NCI-H1417 treated with DMSO at 0.1 percent for 48 hours (cell line): ENCODE data around the gene ZFP64.
"Not testable (repeated sequence)": the region's sequence is repeated elsewhere in the genome, so short reads cannot be mapped to it uniquely, and the experiment has no call there.

Experiments used
- DNase-seq: peaks from one replicate; lab custom pipeline; 2025; lab: John Stamatoyannopoulos, UW

The ZFP64 gene

DNA sequence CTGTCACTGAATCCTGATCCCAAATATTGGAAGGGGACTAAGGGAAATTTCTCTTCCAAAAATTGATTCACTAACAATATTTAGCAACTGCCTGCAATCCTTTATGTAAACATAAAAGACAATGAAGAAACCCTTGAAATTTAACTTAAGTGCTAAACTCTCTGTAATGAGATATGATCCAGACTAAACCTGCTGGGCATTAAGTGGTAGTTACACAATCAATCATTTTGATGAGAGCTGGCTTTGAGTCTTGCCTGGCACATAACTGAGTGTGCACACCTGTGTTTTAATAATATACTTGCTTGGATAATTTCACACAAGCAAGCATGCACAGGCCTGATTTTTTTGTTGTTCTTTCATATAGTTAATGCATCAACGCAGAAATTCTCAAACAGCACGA lies 9.8 kb upstream of the ZFP64 start:
- peak; percentile 99 for DNase-seq

DNA sequence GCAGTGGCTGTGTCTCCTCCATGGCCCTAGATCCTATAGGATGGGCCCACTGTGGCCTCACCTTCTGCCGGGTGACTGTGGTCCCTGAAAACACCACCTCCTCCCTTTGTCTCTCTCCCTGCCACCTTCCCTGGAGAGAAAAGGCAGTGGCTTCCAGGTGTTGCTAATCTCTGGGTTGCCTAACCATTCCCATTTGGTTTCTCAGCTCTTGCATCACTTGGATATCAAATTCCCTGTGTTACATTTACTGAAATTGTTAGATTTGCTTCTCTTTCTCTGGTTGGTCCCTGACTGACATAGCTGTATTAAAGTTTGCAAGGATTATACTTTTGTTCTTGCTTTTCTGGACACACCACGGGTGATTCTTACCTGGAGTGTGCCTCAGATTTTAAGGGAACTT lies 9.3 kb upstream of the ZFP64 start:
- peak; percentile 31 for DNase-seq

DNA sequence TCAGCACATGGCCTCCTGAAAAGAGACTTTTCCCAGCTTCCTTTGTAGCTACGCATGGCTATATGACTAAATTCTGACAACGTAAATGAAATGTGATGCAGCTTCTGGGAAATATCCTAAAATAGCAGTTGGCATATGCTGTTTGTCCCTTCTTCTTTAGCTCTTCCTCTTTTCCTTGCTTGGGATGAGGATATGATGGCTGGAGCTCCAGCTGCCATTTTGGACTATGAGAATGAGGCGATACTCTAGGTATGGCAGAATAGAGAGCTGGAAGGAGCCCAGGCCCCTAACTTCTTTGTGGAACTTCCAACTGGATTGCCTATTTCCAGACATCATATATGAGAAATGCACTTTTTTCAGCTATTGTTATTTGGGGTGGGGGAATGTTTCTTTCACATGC lies 5.3 kb upstream of the ZFP64 start:
- no peak for DNase-seq

DNA sequence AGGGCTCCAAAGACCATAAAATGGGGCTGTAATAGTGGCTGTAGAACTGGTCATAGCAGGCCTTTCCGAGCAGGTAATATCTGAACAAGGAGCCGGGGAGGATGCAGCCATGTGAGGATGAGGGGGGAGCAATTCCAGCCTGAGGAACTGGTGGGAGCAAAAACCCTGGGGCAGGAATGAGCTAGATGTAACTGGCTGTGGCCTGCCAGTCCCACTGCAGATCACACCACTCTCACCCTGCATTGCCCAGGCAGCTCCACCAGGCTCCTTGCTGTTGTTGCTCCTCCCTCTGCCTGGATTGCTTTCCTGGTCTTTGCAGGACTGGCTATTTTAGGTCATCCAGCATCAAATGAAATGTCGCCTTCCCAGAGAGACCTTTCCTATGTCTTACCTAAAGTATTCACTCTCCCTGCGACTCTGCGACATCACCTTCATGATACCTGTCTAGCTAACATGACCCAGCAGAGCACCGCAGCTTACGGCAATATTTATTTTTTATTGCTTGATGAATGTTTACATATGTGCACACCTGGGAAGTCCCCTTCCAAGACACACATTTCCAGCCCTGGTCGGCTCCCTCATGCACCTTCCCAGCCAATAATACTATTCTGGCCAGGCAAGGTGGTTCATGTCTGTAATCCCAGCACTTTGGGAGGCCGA lies 2.4 kb upstream of the ZFP64 start:
- DNase-seq, result no peak

DNA sequence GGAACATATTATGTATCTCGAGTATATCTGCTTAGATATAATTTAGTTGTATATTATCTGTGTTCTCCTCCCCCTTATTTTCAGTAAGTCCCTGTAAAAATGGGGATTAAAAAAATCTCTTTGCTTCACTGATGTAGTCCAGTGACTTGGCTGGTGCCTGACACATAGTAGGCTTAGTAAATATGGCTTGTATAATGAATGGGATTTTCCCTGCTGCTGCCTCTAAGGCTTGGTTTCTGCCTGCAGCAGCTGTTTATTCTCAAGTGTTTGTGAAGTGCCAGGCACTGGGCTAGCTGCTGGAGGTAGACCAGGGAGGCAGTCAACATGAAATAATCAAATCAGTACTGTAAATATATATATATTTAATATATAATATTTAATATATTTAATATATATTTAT lies 1.6 kb upstream of the ZFP64 start:
- no peak for DNase-seq

DNA sequence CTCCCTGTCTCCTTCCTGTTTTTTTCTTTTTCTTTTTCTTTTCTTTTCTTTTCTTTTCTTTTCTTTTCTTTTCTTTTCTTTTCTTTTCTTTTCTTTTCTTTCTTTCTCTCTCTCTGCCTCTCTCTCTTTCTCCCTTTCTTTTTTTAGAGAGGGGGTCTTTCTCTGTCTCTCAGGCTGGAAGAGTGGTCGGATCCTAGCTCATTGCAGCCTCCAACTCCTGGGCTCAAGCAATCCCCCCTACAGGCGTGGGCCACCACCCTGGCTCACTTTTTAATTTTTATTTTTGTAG lies 1.1 kb upstream of the ZFP64 start:
- not testable (repeated sequence) for DNase-seq

DNA sequence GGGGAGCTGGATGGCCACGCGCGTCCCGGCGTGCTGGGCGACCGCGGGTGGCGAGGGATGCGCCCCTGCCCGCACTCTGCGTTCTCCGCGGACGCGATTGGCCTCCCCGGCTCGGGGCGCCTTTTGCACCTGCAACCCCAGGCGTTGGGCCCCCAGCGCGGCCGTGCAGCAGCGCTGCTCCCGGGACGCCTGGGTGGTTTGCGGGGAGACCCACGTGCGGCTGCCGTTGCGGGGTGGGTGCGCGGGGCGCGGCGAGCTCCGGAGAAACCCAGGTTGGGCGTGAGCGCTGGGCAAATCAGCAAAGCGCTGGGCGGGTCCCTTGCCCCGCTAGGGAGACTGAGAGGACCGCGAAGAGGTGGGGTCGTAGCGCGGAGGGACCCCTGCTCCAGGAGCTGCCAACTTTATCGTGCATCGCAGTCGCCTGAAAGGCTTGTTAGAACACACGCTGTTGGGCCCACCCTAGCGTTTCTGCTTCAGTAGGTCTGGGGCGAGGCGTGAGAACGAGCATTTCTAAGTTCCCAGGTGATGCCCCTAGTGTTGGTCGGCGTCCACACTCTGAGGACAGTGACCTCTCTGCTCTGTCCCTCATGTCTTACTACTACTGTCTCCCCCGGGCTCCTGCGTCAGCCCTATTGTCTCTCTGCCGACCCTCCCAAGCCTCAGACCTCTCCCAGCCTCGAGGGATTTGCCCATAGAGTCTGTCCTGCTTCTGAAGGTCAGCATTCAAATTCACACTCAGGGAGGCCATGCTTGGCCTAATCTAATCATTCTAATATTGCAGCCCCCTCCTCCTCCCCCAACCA lies 538 bp upstream of the ZFP64 start:
- DNase-seq, result no peak

DNA sequence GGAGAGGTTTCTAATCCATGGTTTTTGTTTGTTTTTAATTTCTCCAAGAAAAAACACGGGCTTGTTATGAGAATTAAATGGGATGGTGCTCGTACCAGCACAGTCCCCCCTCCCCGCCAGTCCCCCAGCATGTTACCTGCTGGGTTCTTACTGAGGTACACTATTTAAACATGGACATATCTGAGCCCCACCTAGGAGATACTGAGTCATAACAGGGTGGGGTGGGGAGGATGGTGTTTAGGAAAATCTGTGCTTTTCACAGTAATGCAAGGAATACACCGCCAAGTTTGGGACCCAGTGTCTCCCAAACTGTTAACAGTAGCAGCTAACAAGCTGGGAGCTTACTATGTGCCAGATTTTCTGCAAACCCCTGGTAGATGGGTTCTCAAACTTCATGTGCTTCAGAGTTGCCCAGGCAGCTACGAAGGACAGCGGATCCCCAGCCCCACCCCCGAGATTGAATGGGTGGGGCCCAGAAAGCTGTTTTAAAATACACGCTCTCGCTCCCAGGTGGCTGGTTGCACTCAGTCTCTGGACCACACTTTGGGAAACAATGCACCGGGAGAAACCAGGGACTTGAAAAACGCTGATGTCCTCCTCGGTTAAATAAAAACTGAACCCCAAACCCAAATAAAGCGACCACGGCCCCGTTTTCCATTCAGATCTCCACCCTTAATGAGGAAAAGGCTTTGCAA lies 995 bp downstream of the ZFP64 start:
- DNase-seq, result no peak

DNA sequence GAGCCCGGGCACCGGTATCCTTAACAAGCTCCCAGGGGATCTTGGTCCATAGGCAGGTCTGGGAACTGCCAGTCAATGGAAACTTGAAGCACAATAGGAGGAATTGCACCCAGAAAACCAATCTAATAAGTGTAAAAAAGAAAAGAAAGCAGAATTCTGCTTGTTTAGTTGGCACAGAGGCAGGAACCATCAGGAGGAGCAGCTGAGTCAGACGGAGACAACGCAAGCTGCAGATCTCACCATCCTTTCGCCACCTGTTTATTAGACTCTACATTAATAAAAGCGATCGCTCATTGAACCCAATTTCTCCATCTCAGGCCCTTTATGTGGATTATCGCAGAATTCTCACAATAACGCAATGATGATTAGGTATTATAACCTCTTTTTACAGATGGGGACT lies 9.8 kb downstream of the ZFP64 start:
- DNase-seq, result no peak

DNA sequence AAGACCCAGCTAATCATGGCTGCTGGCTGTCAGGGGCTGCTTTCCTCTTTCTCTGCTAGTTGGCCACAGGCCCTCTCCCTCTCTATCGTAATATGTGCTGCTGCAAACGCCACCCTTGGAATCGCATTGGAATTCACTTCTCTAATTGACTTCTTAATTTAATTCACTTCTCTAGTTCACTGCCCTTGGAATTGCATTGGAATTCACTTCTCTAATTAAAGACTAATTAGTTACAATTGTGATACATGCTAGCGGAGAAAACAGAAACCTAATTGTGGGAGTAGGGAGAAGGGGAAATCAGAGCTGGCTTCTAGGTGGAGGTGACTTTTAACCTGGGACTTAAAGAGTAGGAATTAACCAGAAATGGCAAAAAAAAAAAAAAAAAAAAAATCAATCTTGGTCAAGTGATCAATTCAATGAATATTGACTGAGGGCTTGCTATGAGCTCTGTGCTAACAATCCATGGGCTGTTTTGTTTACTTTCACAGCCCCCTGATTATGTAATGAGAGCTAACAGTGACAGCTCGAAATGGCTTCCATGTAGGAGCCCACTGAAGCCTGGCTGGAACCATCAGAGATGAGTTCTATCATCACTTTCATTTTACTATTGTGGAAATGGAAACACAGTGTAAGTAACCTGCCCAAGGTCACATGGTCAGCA lies 11.3 kb downstream of the ZFP64 start:
- DNase-seq, result no peak

DNA sequence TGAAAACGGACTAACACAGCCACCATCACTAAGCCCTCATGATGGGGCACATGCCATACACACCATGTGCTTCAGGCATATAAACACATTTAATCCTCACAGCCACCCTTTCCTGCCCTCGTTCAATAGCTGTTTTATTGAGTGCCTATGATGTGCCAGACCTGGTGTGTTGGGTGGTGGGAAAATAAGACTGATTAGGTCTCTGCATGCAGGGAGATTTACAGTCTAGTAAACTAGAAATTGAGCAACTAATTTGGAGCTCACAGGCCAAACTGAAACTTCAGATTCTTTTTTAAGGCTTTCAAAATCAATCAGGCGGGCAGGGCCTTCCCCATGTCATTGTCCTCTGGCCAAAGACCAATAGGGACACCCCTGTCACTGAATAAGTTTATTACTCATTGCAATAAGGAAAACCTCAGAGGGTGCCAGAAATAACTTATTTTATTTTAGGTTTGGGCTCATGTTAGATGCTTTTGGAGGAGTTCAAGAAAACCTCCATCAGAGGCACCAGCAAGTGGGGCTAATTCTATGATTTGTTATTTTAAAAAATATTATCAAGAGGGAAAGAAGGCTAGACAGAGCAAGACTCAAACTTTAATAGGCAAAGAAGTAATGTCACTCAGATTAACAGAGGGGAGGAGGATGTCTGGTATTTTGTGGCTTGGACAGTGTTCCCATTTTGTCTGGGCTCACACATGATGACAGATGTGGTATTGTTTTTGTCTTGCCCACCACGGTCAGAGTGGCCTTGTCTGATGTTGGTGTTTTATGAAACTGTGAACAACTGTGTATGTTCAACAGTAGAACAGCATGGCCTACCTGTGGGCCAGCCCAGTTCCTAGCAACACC lies 12.0 kb downstream of the ZFP64 start:
- DNase-seq, result no peak

DNA sequence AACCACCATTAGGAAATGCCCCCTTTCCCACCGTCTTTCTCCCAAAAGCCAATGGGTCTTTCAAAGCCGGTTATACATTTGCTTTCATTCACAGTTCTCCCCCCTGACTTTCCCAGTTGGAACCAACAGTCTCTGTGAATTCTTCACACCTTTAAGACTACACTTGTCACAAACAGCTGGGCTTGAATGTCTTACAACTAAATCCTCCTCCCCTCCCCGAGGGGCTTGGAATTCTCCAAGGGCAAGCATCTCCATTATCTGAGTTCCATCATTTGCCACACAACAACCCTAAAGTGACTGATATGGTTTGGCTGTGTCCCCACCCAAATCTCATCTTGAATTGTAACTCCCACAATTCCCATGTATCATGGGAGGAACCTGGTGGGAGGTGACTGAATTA lies 12.9 kb downstream of the ZFP64 start:
- no peak for DNase-seq

DNA sequence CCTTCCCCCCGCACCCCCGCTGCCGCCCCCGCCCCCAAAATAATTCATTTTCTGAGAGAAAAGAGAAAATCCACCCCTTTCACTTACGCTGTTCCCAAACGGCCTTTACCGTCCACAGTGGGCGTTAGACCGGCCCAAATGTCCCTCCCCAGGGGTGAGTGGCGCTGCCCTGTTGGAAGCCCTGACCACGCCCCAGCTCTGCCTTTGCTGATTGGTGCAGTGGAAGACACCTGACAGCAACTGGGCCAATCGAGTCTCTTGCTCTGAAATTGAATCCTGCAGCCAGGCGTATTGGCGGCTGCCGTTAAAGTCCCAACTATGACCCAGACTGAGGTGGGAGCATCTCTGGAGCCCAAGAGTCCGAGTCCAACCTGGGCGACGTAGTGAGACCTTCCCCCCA lies 15.7 kb downstream of the ZFP64 start:
- DNase-seq, result no peak

DNA sequence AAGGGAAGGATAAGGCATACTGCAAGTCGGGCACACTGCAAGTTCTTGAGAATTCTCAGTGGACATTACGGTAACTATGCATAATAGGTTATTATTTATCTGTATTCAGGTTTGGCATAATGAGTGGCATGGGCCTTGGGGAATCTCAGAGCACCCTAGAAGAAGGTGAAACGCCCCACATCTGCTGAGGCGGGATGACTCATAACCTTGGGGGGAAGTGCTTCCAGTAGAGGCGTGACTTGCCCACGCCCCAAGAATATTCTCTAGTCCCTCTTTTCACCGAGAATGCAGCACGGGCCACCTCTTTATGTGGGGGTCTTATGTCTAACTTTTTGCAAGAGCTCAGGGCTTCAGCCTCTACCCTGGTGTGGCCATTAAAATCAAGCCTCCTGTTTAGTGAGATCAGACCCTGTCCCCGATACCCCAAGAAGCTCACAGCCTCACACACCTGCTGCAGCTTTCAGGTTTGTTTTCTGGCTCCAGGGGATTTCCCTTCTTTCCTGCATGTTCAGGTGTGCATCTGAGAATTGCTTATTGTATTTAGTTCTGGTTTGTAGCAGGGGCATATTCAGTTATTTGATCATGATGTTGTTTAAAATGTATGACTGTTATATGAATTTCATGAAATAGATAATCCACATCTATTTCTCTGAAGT lies 19.1 kb downstream of the ZFP64 start:
- no peak for DNase-seq

DNA sequence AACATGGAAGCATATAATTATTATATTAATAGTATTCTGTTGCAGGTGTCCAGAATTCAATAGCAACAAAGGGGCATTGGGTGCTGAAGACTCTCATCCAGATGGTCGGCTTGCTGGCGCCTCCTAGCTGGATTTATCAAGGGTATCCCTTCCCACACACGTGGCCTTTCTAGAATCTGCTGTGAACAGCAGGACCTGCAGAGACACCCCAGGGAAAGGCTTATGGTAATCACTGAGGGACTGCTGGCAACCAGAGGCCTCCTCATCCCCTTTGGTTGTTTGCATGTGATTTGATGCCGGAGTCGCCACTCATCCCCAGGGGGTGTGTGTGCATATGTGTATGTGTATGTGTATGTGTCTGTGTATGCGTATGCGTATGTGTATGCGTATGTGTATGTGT lies 20.6 kb downstream of the ZFP64 start:
- DNase-seq, result no peak

DNA sequence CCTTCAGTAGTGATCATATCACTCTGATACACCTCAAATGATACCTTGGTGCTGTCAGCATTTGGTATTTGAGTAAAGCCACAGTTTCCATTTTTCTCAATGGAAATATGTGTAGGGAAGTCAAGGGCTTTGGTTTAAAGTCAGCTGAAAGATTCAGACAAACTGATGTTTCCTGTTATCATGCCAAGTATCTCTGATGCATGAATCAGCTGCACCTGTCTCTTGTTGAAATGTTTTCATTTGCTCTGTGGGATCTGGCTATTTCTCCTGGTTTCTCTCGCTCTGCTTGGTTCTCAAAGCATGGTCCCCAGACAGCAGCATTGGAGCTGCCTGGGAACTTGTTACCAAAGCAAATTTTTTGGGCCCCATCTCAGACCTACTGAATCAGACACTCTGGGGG lies 23.5 kb downstream of the ZFP64 start:
- no peak for DNase-seq

DNA sequence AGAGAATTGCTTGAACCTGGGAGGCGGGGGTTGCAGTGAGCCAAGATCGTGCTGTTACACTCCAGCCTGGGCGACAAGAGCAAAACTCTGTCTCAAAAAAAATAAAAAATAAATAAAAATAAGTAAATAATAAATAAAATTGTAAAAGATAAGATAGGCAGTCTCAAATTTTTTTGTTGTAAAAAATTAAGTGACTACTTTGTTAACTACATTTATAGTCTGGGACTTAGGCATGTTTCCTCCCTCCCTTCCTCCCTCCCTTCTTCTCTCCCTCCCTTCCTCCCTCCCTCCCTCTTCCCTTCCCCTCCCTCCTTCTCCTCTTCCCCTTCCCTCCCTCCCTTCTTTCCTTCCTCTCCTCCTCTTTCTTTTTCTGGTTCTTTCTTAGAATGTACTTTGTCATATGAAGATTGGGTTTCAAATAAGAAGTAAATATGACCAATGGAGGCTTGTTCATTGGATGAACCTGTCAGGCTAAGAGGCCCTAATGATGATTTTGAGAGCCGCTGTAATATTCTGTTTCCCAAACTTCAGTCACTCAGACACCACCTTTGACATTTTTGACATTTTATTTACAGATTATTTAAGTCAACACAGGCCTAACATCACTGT lies 24.2 kb downstream of the ZFP64 start:
- no peak for DNase-seq

DNA sequence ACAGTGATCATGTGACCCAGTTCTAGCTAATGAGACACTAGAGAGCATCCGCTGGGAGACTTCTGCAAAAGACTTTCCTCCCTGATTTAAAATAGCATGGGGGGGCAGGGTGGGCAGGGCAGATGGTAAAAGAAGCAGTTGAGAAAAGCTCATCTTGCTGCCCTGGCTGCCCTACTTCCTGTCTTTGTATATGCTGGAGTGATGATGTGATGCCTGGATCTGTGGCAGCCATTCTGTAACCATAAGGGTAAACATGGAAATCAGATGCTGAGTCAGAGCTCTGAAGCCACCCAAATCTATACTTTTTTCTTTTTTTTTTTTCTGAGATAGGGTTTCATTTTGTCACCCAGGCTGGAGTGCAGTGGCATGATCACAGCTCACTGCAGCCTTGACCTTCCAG lies 25.4 kb downstream of the ZFP64 start:
- DNase-seq, result no peak

DNA sequence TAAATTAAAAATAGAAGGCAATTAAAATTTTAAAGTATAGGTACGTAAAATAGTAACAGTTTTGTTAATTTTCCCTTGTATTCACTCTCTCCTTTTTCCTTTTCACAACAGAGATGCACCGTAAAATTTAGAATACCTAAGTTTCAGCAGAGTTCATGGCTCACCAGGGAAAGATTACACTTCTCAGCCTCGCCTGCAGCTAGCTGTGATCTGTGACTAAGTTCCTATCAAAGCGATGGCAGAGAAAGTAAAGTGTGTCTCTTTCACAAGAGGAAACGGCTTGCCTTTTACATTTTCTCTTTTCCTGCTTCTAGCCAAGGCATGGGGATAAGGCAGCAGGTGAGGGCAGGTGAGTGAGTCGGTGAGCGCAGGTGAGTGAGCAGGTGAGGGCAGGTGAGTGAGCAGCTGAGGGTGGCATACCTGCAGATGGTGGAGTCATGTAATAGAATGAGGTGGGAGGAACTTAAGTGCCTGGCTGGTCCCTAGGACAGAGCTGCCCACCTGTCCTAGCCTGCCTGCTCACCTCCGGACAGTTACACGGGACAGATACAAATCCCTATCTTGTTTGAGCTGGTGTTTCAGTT lies 30.9 kb downstream of the ZFP64 start:
- no peak for DNase-seq

DNA sequence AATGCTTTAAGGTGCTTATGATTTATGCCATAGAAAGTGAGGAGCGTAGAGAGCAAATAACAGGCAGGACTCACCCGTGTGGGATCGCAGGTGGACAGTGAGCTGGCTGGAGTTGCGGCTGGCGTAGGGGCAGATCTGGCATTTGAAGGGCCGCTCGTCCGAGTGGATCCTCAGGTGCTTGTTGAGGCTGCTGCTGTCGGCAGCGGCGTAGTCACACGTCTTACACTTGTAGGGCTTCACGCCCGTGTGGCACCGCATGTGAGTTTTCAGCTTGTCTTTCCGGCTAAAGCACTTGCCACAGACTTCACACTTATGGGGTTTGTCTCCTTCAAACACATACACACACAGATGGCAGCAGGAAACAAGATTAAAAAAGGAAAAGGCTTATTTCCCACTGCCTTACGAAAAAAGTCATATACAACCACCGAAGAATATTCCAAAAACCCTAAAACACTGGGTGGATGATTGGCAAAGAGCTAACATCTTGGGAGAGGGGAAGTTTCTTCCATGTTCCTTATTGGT lies 31.5 kb downstream of the ZFP64 start:
- no peak for DNase-seq
